DMS79 (cell line): ENCODE results near the gene POLR3K.
"Not testable (repeated sequence)": the region's sequence is repeated elsewhere in the genome, so short reads cannot be mapped to it uniquely, and the experiment has no call there.

Experiments used
- DNase-seq: peaks from one replicate; lab custom pipeline; 2025; lab: John Stamatoyannopoulos, UW

POLR3K gene

DNA sequence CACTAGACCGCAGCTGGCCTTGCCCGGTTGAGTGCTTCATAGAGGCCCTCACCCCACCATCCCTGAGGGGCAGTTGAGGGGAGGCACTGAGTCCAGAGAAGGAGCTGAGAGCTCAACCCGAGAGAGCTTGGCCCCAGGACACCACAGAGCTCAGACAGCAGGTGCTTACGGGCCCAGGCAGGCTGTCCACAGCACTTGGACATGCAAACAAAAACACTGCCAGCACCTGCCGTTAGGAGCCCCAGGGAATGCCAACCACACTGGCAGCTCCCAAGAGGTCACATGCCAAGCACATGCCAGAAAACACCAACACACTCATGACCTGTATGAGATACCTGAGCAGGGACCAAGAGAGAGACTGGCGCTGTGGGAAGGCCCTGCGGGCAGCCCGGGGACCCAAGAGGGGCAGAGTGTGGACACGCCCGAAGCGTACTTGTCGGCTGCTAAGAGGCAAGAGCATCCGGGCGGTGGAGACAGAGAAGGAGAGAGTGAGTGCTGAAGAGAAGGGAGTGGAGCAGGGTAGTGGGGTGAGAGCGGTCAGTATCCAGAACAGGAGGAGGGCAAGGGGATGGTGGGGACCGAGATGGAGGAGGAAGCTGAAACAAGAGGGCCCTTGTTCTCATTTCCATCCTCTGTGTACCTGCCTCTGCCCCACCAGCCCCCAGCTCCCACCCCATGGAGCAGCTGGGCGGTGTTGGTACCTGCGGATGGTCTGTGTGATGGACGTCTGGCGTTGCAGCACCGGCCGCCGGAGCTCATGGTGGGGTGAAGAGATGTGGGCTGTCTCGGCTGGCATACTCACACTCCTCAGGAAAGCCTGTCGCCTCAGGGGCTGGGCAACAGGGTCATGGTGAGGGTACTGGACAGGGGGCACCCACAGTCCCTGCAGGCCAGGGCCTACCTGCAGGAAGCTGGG lies 10.8 kb upstream of the POLR3K start:
- DNase-seq: peak; percentile 94

GRCh38 chr16:63466-63865 lies 10.1 kb upstream of the POLR3K start:
- no peak for DNase-seq

DNA sequence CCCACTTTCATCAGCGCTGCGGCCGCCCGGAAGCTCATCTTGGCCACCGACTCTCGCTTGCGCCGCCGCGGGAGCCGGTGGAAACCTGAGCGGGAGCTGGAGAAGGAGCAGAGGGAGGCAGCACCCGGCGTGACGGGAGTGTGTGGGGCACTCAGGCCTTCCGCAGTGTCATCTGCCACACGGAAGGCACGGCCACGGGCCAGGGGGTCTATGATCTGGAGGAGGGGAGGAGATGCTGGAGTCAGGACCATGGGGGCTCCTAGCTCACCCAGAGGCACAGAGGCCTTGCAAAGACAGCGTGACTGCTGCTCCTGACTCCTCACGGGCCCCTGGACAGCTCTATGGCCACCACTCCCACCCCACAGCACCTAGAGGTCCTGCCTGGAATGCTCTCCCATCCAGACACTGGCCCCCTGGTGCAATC lies 9.6 kb upstream of the POLR3K start:
- no peak for DNase-seq

DNA sequence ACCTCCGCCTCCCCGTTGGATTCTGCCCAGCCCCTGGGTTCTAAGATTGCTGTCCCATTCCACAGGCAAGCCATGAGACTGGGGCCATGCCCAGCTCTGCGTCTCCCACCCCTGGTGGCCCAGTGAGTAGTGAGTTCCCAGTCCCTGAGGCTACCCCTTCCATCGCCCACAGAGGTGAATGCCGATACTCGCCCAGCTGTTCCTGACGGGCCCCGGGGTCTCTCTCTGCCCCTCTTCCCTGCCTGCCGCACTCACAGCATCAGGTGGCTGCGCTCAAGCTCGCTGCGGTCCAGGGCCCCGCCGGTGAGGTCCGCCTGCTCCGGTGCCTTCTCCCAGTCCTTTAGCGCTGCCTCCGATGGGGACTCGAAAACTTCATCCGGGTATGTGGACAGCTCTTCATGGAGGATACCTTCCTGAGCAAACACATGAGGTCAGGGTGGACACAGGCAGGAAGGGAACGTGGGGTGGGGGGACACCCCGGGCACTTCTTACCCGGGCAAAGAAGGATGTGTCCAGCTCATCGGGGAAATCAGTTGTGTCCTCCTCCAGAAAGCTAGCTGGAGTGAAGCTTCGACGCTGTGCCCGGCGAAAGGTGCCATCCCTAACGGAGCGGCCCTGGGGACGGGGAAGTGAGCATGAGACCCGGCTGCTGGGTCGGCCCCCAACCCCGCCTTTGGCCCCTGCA lies 9.0 kb upstream of the POLR3K start:
- DNase-seq: no peak

GRCh38 chr16:61879-62281 lies 8.5 kb upstream of the POLR3K start:
- no peak for DNase-seq

DNA sequence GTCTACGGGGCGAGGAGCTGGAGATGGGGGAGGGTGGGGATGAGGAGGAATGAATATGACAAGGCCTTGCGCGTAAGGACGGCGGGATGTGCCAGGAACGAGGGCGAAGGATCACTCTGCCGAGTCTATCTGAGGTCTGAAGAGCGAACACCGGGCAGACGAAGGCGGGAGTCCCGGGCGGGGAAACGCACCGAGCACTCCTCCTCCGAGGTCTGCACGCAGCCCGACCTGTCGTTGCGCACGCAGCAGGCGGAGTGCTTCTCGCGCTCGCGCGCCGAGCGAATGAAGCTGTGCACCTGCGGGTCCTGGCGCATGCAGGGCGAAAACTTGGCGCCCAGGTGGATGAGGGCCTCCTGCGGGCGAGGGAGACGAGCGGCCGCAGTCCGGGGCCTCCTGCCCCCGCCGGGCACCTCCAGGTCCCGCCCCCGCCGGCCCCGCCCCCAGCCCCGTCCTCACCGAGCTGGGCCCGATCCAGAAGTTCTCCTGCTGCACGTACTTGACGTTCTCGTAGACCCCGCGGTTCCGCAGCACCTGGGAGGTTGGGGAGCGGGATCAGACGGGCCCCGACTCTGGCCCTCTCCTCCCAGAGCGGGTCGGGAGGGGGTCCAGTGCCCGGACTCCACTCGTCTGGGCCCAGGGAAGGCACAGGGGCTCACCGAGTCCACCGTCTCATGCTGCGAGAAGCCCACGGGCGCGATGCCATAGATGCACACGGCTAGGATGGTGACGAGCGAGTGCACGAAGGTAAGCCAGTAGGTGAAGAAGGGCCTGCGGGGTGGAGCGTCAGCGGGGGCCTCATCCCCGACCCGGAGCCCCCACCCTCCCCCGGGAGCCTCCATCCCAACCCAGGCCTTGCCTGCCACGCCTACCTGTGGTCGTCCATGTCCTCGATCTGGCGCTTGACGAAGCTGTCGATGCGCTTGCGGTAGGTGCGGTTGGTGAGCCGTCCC lies 7.8 kb upstream of the POLR3K start:
- no peak for DNase-seq

DNA sequence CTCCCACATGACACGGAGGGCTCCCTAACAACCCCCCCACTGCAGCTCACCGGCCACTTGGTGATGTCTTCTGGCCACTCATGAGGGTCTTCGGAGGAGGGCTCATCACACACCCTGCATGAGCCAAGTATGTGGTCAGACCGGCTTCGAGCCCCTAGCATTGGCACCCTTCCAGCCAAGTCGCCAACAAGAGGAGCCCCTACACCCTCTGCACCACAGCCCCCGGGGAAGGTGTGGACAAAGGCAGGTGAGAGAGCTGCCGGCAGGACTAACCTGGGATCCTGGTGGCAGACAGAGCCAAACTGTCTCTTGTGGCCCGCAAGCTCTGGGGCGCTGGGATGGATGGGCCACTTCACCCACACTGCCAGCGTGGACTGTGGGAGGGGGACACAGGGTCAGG lies 6.8 kb upstream of the POLR3K start:
- DNase-seq: no peak

- no peak for DNase-seq
Observed at GRCh38 chr16:59440-60059, 6.1 kb upstream of the POLR3K start.

DNA sequence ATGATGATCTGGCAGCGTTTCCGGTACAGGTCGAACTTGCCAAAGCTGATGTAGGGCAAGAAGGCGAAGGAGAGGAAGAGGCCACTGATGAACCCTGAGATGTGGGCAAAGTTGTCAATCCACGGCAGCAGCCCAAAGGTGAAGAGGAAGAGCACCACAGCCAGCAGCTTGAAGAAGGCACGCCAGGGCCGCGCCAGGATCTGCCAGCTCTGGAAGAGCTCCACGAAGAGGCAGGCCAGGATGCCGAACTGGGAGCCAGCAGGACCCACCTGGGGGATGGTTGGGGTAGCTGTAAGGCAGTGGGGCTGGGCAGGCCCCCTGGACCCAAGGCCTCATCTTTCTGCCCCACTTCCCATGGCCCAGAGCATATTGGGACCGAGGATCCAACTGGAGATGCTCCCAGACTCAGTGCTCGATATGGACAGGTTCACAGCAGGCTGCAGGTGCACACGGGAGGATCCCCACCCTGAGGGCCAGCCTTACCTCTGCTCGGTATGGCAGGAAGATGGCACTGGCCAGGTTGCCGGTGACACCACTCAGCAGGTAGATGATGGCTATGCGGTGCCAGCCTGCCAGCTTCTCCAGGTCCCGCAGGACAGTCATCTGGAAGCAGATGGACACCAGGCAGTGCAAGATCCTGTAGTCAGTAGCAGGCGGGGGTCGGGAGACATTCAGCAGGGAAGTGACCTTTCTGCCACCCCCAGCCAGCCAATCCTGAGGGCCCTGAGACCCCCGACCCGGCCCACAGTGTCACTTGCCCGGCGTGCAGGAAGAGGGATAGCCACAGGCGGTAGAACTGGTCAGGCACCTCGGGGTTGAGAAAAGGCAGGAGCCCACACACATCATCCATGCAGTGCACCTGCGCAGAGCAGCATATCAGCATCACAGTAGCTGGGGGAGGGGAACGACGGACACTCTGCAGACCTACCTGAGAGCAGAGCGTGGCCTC lies 5.4 kb upstream of the POLR3K start:
- no peak for DNase-seq

DNA sequence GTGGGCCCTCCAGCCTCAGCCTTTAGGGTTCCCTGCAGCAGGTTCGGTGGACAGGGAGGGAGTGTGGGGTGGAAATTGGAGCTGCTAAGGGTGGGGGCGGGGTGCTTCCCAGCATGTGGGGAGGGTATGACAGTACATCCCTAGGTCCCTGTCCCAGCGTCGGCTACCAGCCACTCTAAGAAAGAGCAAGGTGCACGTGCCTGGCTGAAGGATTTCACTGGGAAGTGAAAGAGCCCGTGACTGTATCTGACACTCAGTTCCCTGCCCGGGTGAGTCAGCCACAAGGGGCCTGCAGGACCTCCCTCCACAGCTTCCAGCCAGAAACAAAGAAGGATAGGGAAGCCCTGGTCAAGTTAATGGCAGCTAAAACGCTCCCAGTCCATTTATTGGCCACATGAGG lies 4.3 kb upstream of the POLR3K start:
- DNase-seq: no peak

- no peak for DNase-seq
Observed at GRCh38 chr16:56231-56927, 3.0 kb upstream of the POLR3K start.

- no peak for DNase-seq
Observed at GRCh38 chr16:55571-56136, 2.2 kb upstream of the POLR3K start.

DNA sequence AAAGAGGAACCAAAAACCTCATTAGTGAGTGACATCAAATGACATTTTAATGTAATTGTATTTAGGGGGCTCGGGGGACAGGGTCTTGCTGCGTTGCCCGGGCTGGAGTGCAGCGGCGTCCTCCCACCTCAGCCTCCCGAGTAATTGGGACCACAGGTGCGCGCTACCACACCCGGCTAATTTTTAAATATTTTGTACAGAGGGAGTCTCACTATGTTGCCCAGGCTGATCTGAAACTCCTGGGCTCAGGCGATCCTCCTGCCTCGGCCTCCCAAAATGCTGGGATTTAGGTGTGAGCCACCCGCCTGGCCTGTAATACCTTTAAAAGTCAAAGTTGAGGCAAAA lies 801 bp upstream of the POLR3K start:
- no peak for DNase-seq

DNA sequence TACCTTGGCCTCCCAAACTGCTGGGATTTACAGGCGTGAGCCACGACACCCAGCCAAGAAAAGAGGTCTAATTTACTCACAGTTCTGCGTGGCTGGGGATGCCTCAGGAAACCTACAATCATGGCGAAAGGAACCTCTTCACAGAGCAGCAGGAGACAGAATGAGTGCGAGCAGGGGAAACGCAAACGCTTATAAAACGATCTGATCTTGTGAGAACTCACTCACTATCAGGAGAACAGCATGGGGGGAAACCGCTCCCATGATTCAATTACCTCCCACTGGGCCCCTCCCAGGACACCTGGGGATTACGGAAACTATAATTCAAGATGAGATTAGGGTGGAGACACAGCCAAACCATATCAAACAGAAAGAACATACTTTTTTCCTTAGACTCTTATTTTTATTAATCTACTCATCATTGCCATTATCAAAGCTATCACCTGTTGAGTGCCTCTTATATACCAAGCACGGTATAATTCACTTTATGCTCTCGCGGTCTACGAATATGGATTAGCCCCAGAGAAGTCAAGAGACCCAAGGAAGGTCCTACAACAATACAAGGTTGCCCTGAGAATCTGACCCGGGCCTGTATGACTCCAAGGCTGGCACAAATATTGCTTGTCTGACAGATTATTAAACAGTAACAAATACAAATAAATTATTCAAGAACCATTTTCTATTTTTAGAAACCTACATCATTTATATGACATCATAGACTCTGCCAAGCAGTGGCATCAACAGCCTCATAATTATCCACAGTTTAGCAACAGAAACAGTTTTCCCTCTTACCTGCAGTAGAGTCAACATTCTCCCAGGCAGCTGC lies 2.4 kb downstream of the POLR3K start:
- no peak for DNase-seq

- DNase-seq: no peak
Observed at GRCh38 chr16:47234-47633, 6.2 kb downstream of the POLR3K start.

GRCh38 chr16:46510-46909 lies 6.9 kb downstream of the POLR3K start:
- not testable (repeated sequence) for DNase-seq

DNA sequence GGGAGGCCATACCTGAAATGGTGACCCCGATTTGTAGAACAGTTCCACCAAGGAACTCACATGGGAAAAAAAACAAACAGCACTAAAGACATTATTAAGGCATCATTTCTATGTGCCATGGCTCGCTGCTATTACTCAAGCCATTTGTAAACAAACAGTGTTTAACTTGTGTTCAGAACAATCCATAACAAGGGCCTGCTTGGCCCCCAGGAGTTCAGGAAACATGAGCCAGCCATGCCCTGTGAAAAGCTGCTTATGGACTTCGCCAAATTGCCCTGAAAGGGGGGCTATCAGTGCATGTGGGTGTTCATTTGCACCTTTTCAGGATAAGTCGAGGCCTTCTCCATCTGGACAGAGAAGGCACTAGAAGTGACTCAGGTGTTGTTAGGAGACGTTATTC lies 8.0 kb downstream of the POLR3K start:
- DNase-seq: peak; percentile 33

DNA sequence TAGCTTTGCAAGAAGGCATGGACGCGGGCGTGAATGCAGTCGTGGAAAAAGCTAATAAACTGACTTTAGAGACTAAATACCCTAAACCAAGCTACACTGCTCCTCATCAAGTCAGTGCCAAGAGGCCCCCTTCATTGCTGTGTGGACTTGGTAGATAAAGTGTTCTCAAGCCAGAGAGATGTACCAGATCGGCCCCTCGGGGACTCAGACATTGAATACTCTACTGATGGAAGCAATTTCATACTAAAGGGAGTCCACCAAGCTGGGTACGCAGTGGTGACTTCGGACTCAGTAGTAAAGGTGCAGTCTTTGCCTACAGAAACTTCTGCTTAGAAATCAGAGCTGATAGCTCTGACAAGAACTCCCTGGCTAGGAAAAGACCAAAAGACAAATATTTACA lies 8.8 kb downstream of the POLR3K start:
- DNase-seq: no peak

- no peak for DNase-seq
Observed at GRCh38 chr16:43294-43693, 10.1 kb downstream of the POLR3K start.
